CD4-positive, alpha-beta T cell treated with Interleukin-17A for 4 hours (primary cell): ENCODE data around the gene STAMBP.
"Not testable (repeated sequence)": the region's sequence is repeated elsewhere in the genome, so short reads cannot be mapped to it uniquely, and the experiment has no call there.

Source experiments
- DNase-seq: peaks from one replicate; pipeline ENCODE4 v3.0.0-alpha.2; 2020; ENCODE audit warnings: mixed read lengths

The STAMBP gene

DNA sequence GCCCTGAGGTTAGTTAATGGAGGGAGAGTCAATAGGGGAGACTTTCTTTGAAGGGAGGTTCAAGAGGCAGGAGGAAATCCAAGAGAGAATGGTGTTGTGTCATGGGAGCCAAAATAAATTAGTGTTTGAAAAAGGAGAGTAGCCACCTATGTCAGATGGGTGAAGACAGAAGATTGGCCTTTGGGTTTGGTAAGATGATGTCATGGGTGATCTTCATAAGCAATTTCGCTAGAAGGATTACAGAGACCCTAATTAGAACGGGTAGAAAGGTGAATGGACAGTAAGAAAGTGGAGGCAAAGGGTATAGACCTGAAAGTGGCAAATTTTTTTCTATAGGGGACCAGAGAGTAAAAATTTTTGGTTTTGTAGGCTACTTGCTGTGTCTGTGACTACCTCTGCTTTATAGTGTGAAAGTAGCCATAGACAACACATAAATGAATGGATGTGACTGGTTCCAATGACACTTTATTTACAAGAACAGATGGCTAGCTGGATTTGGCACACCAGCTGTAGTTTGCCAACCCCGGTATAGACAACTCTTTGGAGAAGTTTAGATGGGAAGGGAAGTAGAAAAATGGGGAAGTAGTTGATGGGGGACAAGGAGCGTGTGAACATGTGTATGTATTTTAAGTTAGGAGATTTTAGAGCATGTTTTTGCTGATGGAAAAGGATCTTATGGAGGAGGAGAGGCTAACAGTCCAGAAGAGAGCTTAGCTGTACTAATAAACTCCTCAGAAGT lies 9.3 kb downstream of the STAMBP start:
- DNase-seq, result no peak

DNA sequence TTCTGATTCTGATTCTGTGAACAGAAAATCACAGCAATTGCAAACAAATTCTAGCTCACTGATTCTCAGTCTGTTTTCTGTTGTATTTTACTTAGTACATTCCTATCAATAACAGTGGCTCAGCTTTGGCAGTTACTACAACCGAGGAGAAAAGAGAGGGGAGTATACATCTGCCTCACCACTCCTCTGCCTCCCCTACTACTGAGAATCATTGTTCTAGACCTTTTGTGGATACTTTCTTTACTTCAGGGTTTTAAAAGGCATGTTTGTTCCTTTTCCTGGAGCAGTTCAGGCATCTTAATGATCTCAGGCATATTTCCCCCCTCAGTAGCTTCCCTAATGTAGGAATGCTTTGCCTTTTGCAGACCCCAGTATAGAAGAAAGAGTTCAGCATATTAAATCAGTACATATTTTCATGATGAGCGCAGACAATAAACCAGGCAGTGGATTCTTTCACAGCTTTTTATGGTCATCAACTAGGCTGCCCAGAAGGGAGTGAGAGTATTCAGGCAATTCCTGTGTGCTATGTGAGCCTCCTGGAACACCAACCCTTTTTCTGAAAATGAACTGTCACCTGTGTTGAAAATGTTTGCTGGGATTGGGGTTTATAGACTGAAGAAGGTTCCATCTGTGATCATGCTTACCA lies 10.3 kb downstream of the STAMBP start:
- no peak for DNase-seq

DNA sequence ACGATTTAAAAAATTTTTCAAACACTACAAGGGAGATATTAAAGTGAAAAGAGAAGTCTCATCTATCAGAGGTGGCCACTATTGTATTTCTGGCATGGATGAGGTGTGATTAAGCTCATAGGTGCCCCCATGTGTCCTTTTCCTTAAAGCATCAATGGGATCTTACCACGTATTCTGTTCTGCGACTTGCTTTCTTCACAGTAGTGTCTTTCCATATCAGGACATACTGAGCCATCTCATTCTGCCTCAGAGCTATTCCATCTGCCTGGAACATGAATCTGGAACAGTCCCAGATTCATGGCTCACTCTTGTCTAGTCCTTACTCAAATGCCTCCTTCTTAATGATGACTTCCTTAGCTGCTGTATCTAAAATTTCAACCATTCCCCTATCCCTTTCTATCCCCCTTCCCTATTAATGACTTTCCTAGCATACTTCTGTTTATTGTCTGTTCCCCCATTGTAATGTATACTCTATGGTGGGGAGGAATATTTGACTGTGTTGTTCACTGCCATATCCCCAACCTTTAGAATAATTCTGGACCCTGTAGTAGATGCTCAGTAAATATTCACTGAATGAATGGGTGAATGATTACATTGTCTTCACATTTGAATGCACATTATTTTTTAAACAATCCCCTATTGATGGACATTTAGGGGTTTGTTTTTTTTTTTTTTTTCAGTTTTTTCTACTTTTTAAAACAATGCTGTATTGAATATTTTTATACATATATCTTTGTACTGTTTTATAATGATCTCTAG lies 11.1 kb downstream of the STAMBP start:
- DNase-seq, result no peak

DNA sequence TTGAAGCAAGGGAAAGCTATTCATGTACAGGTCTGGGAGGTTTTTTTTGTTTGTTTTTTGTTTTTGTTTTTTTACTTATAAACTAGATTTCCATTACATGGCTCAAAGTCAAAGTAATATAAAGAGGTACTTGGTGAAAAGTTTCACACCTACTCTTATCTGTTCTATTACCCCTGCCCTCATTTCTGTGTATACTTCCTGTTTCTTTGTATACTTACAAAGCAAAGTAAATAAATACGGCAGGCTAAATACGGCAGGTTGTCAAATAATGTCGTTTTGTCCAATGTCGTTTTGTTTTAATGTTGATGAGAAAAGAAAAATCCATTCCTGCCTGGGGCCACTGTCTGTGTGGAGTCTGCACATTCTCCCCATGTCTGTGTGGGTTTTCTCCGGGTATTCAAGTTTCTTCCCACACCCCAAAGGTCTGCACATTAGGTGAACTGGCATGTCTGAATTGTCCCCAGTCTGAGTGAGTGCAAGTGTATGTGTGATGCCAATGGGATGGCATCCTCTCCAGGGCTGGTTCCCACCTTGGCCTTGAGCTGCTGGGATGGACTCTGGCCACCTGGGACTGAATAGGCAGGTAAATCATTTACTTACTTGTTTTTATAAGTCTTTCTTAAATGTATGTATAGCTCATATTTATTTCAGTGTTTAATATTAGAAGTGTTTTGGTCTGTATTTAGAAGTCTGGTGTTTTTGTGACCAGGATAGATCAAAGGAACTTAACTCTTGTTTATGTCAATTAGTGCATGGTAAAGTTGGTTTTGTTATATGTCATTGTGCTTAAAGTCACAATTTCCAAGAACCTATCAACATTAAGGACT lies 13.4 kb downstream of the STAMBP start:
- no peak for DNase-seq

DNA sequence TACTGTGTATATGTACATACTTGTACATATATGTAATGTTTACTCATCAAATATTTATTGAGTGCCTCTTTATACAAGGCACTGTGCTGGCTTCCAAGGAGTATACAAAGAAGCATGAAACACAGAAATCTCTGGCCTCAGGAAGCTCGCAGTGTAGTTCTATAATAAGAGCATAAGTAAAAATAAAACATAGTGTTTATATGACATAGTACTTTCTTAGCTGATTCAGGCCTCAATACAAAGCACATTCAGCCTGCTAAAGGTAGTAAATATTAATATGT lies 13.9 kb downstream of the STAMBP start:
- DNase-seq, result no peak

DNA sequence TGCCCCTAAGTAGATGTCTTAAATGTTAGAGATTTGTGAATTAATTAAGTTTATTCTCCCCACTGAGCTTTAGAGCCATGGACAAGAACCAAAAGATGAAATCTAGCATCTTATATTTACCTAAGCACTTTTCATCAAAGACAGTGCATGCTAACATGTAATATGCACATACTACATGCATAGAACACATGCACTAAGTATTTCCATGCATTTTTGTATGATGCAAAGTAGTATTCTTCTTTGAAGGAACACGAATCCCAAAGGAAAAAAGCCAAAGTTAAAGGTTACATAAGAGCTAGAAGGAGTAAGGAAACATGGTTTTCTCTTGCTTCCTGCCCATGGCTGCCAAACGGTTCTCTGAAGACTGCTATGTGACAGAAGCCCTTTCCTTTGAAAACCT lies 15.3 kb downstream of the STAMBP start:
- DNase-seq, result no peak

DNA sequence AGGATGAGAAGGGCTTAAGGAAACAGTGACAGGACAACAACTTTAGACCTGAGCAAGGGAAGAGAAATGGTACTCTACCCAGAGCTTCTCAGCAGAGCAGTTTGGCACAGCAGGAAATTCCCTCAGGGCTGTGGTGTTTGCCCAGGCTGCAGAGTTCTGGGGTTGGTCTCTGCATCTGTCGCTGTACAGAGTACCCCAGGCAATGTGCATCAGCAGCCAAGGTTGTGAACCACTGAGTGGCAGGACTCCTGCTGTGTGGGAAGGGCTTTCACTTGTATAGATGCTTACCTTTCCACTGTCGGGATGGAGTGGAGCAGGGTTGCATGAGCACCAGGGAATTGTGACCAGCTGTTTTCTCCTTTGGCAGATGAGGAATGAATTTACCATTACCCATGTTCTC lies 21.2 kb downstream of the STAMBP start:
- DNase-seq, result no peak

DNA sequence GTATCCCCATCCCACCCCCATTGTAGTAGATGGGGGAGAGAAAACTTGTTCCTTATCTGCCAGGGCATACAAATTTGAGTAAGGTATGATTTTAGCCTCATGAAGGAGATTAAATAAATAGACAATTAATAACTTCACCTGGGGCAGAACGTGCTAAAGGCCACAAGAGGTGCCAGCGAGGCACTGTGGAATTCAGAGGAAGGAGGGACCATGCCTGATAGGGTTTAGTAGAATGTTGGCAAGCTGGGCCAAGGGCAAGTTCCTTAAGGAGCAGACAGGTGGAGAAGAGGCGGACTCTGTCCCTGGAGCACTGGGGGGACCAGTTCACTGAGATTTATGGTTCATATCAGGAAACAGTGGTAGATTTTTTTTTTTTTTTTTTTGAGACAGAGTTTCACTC lies 22.5 kb downstream of the STAMBP start:
- no peak for DNase-seq

DNA sequence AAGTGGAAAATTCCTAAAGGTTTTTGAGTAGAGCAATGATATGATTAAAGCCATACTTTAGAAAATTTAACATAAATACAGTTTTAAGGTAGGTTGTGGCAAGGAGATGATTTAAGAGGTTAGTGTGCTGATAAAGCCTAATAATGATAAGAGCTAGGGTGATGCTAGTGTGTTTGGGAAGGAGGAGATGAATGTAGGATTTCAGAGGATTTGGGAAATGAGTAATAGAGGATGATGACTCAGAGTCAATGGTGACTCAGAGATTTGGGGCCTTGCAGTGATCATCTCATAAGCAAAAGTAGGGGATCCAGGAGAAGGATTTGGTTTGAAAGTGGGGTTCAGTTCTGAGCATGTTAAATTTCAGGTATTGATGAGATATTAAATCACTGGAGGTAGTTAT lies 23.3 kb downstream of the STAMBP start:
- DNase-seq, result no peak

DNA sequence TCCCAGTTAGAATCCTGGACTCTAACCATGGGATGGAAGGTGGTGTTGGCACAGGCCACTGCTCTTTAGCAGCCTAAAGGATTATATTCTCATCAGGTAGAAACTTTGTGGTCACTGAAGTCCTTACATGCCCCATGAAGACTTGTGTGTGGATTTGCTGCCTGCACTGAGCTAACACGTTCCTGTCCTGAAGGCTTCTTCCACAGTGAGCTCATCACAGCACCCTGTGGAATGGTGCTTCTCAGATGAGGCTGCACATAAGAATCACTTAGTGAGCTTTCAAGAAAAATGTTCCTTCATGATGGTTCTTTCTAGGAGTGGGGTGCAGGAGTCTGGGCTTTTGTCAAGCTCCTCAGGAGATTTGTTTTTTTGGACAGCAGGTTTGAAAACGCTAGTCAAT lies 26.8 kb downstream of the STAMBP start:
- DNase-seq, result no peak

DNA sequence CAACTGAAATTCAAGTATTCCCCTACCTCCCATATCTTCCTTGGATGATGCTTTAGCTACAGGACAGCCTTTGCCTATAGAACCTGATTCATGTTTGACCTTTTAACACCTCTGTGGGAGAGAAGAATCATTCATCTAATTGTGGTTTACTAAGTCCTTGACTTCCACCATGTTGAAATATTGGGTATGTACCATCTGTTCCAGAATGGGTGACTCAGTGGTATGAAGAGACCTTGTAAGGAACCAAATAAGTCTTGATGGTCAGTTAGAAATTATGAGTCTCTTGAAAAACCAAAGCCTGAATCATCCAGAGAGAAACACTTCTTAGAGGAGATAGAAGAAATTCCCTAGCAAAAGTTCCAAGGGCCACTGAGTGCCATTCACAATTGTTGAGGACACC lies 27.5 kb downstream of the STAMBP start:
- DNase-seq, result no peak

DNA sequence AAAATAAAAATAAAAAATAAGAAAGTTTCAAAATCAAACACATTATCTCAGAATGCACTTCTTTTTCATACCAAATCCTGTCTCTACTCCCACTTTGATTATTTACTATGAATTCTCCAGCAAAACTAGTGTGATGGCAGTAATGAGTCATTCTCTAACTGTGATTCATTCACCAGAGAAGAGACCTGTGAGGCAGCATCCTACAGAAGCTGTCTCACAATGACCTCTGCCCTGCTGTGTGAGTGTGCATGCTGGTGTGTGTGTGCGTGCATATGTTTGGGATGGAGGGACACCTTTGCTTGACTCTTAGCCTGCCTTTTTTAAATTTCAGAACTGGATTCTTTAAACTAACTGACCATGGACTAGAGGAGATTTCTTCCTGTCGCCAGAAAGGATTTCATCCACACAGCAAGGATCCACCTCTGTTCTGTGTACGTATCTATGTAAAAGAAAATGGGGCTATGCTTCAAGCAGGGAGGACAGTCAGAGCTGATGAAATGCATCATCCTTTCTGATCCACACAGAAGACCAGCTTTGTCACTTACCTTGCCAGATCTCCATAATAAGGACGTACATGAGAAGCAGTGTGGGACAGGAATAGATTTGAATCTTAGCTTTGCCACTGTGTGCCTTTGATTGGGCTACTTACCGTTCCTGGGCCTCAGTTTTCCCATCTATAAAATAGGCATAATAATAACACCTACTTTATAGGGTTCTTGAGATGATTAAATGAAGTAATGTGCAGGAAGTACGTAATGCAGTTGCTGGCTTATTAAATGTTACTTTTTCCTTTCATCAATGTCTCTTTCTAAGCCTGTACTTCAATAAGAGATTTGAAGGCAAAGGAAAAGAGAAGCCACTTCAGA lies 31.2 kb downstream of the STAMBP start:
- DNase-seq, result peak; percentile 11

DNA sequence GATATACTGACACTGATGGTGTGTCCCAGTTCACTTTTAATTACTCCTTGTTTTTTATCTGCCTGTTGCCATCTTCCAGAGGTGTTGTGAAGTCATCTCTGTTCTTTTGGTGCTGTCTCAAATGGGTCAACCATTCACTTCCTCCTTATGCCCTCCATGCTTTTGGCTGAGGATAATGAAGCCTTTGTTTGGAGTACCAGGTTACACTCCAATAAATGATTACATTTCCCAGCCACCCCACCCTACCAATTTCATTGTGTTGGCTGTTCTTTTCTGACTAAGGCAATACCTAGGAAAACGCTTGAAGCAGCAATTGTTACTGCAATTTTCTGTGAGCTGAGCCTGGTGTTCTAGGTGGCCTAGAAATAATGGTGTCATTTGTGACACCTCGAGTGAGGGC lies 34.2 kb downstream of the STAMBP start:
- DNase-seq, result no peak

DNA sequence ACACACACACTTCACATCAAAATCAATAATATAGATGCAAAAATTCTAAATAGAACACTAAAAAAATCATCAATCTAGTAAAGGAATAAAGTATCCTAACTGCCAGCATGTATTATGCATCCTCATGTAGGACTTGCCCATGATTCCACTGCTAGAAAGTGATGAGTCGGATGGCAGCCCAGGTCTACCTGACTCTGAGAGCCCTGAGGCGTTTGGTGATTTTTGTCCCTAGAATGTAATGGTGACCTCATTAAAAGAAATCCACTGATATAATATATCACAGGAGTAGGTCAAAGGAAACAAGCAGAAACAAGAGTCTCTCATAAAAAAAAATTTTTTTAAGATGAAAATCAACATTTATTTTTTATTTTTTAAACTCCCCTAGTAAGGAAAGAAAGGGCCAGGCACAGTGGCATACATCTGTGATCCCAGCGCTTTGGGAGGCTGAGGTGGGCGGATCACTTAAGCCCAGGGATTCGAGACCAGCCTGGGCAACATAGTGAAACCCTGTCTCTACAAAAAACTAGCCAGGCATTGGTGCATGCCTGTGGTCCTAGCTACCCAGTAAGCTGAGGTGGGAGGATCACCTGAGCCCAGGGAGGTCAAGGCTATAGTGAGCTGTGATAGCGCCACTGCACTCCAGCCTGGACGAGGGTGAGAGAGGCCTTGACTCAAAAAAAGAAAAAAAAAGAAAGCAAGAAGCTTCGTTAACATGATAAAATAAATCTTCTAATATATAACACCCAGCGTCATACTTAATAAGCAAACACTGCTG lies 39.6 kb downstream of the STAMBP start:
- DNase-seq, result no peak

DNA sequence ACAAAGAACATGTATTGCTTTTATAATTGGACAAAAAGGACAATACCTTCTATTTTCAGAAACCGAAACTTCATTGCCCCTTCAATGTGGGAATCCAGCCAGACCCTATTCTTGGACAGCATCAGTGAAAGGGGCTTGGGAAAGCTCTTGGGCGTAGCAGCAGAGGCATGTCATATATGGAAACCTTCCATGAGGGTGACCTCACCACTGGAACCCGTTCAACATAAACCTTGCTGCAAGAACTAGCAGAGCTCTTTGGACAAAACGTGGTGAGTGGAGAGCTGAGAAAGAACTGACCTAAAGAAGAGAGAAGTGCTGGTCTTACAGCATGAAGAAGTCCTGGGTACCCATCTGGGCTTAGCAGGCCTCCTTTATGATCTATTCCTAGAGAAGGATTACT lies 41.3 kb downstream of the STAMBP start:
- DNase-seq, result no peak

DNA sequence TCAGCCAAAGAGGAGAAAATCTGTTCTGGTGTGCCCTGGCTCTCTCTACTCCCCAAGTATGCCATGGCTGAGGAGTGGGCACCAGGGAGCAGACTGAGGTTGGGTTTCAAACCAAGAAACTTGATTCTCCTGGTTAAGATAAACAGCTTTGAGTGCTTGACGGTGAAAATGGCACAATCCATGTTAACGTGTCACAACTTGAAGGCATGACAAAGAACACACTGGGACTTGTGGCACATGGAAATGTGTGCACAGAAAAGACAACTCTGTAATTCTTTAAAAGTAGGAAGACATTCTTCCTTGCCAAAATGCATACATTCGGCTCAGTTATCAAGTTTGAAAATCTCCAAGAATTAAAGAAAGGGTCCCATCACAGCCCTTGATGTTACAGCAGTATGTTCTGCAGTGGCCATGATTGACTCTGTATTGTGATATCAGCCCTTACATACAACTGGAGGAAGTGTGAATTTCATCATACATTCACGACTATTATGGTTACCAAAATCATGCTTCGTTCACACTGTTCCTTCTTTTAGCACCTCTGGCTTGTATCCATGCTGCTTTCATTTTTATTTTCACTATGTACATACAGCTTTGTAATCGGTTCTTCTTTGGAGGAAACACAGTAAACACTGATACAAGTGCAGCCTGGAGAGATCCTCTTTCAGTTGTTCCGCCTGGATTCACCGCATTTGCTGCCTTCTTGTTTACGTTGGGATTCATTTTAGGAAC lies 48.5 kb downstream of the STAMBP start:
- no peak for DNase-seq

DNA sequence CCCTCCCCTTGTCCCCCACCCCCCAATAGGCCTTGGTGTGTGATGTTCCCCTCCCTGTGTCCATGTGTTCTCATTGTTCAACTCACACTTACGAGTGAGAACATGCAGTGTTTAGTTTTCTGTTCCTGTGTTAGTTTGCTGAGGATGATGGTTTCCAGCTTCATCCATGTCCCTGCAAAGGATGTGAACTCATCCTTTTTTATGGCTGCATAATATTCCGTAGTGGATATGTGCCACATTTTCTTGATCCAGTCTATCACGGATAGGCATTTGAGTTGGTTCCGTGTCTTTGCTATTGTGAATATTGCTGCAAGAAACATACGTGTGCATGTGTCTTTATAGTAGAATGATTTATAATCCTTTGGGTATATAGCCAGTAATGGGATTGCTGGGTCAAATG lies 49.2 kb downstream of the STAMBP start:
- not testable (repeated sequence) for DNase-seq

DNA sequence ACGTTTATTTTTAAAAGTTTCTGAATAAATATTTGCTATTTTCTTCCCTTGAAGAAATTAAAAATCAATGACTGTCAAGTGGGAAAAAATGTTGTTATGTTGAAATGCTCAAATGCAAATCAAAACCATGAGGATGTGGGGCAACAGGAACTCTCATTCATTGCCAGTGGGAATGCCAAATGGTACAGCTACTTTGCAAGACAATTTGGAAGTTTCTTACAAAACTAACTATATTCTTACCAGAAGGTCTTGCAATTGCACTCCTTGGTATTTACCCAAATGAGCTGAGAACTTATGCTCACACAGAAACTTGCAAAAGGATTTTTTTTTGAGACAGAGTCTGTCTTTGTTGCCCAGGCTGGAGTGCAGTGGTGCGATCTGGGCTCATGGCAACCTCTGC lies 56.6 kb downstream of the STAMBP start:
- DNase-seq, result no peak

DNA sequence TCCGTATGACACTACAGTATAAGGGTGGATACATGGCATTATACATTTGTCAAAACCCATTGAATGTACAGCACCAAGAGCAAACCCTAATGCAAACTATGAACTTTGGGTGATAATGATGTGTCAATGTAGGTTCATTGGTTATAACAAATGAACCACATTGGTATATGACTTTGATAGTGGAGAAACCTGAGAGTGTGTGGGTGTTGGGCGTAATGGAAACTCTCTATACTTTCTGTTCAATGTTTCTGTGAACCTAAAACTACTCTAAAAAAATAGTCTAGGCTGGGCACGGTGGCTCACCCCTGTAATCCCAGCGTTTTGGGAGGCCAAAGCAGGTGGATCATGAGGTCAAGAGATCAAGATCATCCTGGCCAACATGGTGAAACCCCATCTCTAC lies 57.6 kb downstream of the STAMBP start:
- DNase-seq, result no peak

DNA sequence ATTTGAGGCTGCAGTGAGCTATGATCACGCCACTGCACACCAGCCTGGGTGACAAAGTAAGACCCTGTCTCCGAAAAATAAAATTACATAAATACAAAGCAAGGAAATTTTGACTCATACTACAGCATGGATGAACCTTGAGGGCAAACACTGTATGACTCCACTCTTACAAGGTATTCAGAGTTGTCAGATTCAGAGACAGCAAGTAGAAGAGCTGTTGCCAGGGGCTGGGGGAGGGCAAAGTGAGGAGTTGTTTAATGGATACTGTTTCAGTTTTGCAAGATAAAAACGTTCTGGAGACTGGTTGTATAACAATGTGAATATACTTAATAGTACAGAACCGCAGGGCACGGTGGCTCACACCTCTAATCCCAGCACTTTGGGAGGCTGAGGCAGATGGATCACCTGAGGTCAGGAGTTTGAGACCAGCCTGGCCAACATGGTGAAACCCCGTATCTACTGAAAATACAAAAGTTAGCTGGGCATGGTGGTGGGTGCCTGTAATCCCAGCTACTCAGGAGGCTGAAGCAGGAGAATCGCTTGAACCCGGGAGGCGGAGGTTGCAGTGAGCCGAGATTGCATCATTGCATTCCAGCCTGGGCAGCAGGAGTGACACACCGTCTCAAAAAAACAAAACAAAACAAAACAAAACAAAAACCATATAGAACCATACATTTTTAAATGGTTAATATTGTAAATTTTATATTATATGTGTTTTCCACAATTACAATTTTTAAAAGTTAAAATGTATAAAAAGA lies 59.0 kb downstream of the STAMBP start:
- DNase-seq, result not testable (repeated sequence)
